ENCODE results near the gene HSF5.
"Not testable (repeated sequence)": the region's sequence is repeated elsewhere in the genome, so short reads cannot be mapped to it uniquely, and the experiment has no call there.

Gene HSF5

GRCh38 chr17:58399974-58400373 lies 88.2 kb downstream of the HSF5 start:
- TF ChIP-seq ZFP30 (CRISPR knock-in tag; IDR thresholded peaks at IDR 0.05) = no peak
- no peak for TF ChIP-seq TCF4 (CRISPR knock-in tag; IDR thresholded peaks at IDR 0.05; ENCODE audit: borderline replicate concordance)
- no peak for TF ChIP-seq ZNF8 (CRISPR knock-in tag; IDR thresholded peaks at IDR 0.05)
- TF ChIP-seq GLIS3 (CRISPR knock-in tag; IDR thresholded peaks at IDR 0.05) = no peak
- TF ChIP-seq SNAI2 (CRISPR knock-in tag; IDR thresholded peaks at IDR 0.05) = no peak
- no peak for TF ChIP-seq ZC3H10 (CRISPR knock-in tag; IDR thresholded peaks at IDR 0.05)
- TF ChIP-seq ESRRG (CRISPR knock-in tag; IDR thresholded peaks at IDR 0.05) = no peak
- TF ChIP-seq, protein P1, sequence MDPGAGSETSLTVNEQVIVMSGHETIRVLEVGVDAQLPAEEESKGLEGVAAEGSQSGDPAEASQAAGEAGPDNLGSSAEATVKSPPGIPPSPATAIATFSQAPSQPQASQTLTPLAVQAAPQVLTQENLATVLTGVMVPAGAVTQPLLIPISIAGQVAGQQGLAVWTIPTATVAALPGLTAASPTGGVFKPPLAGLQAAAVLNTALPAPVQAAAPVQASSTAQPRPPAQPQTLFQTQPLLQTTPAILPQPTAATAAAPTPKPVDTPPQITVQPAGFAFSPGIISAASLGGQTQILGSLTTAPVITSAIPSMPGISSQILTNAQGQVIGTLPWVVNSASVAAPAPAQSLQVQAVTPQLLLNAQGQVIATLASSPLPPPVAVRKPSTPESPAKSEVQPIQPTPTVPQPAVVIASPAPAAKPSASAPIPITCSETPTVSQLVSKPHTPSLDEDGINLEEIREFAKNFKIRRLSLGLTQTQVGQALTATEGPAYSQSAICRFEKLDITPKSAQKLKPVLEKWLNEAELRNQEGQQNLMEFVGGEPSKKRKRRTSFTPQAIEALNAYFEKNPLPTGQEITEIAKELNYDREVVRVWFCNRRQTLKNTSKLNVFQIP (CRISPR knock-in tag; IDR thresholded peaks at IDR 0.05; ENCODE audit: borderline replicate concordance, low read depth) = no peak
- no peak for TF ChIP-seq CSRNP3 (CRISPR knock-in tag; IDR thresholded peaks at IDR 0.05)
- no peak for TF ChIP-seq OSR1 (CRISPR knock-in tag; IDR thresholded peaks at IDR 0.05)
- TF ChIP-seq BACH2 (CRISPR knock-in tag; IDR thresholded peaks at IDR 0.05; ENCODE audit: borderline replicate concordance) = no peak
- no peak for TF ChIP-seq ZFP3 (CRISPR knock-in tag; IDR thresholded peaks at IDR 0.05)
- no peak for TF ChIP-seq ZNF70 (CRISPR knock-in tag; IDR thresholded peaks at IDR 0.05)
- no peak for TF ChIP-seq TSHZ2 (CRISPR knock-in tag; IDR thresholded peaks at IDR 0.05)
- TF ChIP-seq, protein P2, sequence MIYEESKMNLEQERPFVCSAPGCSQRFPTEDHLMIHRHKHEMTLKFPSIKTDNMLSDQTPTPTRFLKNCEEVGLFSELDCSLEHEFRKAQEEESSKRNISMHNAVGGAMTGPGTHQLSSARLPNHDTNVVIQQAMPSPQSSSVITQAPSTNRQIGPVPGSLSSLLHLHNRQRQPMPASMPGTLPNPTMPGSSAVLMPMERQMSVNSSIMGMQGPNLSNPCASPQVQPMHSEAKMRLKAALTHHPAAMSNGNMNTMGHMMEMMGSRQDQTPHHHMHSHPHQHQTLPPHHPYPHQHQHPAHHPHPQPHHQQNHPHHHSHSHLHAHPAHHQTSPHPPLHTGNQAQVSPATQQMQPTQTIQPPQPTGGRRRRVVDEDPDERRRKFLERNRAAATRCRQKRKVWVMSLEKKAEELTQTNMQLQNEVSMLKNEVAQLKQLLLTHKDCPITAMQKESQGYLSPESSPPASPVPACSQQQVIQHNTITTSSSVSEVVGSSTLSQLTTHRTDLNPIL (CRISPR knock-in tag; IDR thresholded peaks at IDR 0.05; ENCODE audit: low read depth) = no peak
- ATAC-seq = no peak

GRCh38 chr17:58398574-58399266 lies 89.5 kb downstream of the HSF5 start:
- TF ChIP-seq ESRRG (CRISPR knock-in tag; IDR thresholded peaks at IDR 0.05) (no peak), ZC3H10 (CRISPR knock-in tag; IDR thresholded peaks at IDR 0.05) (no peak), ZNF8 (CRISPR knock-in tag; IDR thresholded peaks at IDR 0.05) (no peak), ZNF565 (CRISPR knock-in tag; conservative IDR thresholded peaks at IDR 0.05; ENCODE audit: low read depth) (no peak), RARB (CRISPR knock-in tag; IDR thresholded peaks at IDR 0.05) (no peak), TOX (CRISPR knock-in tag; IDR thresholded peaks at IDR 0.05; ENCODE audit: borderline replicate concordance) (no peak), CSDC2 (CRISPR knock-in tag; IDR thresholded peaks at IDR 0.05) (no peak), ISL1 (CRISPR knock-in tag; IDR thresholded peaks at IDR 0.05) (no peak), ZNF70 (CRISPR knock-in tag; IDR thresholded peaks at IDR 0.05) (no peak), BACH2 (CRISPR knock-in tag; IDR thresholded peaks at IDR 0.05; ENCODE audit: borderline replicate concordance) (no peak), TSHZ2 (CRISPR knock-in tag; IDR thresholded peaks at IDR 0.05) (no peak), TCF4 (CRISPR knock-in tag; IDR thresholded peaks at IDR 0.05; ENCODE audit: borderline replicate concordance) (no peak), ZFP3 (CRISPR knock-in tag; IDR thresholded peaks at IDR 0.05) (no peak)
- TF ChIP-seq, protein P2 (CRISPR knock-in tag; IDR thresholded peaks at IDR 0.05; ENCODE audit: low read depth) = no peak
- TF ChIP-seq, protein P1 (CRISPR knock-in tag; IDR thresholded peaks at IDR 0.05; ENCODE audit: borderline replicate concordance, low read depth) = no peak
- ATAC-seq = no peak

DNA sequence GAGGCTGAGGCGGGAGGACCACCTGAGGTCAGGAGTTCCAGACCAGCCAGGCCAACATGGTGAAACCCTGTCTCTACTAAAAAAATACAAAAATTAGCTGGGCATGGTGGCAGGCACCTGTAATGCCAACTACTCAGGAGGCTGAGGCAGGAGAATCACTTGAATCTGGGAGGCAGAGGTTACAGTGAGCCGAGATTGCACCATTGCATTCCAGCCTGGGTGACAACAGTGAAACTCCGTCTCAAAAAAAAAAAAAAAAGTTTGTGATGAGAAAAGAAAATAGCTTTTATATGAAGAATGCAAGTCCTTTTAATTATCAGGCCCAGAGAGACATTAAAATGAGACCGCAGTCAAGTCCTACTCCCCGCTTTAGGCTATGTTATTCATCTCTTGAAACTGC lies 90.8 kb downstream of the HSF5 start:
- ATAC-seq = not testable (repeated sequence)
